GM12892 (cell line): ENCODE measurements around the gene UBE2L6.
"Not testable (repeated sequence)": the region's sequence is repeated elsewhere in the genome, so short reads cannot be mapped to it uniquely, and the experiment has no call there.

Experiments
- DNase-seq: peaks from one replicate; pipeline ENCODE4 v3.0.0; 2011; ENCODE audit not compliant: insufficient read length
- FAIRE-seq: peaks from 2 replicates; lab custom pipeline; 2011; peaks lifted over from hg19 to GRCh38; lab: Jason Lieb, UNC
- POLR2A ChIP-seq: IDR thresholded peaks from 2 replicates; pipeline ENCODE4 v1.6.1; 2011; ENCODE audit warnings: low read depth, low read length, control low read depth
- POLR2AphosphoS5 ChIP-seq: IDR thresholded peaks from 2 replicates; pipeline ENCODE4 v1.6.1; 2011; ENCODE audit warnings: low read depth, low read length, control low read depth
- TAF1 ChIP-seq: IDR thresholded peaks from 2 replicates; pipeline ENCODE4 v1.6.1; 2011; ENCODE audit warnings: low read depth, mild to moderate bottlenecking, control low read depth, low read length, borderline replicate concordance

Gene UBE2L6

GRCh38 chr11:57543593-57543992 is 23.9 kb downstream of the UBE2L6 start:
- FAIRE-seq (no peak), DNase-seq (no peak)
- TF ChIP-seq POLR2A, result no peak
- TF ChIP-seq TAF1, result no peak
- TF ChIP-seq POLR2AphosphoS5, result no peak

GRCh38 chr11:57542582-57542981 is 24.9 kb downstream of the UBE2L6 start:
- TF ChIP-seq POLR2AphosphoS5 (no peak), TAF1 (no peak), POLR2A (no peak)
- DNase-seq (no peak), FAIRE-seq (no peak)

GRCh38 chr11:57541169-57541568 is 26.3 kb downstream of the UBE2L6 start:
- no peak for TF ChIP-seq POLR2AphosphoS5
- no peak for TF ChIP-seq TAF1
- TF ChIP-seq POLR2A, result no peak
- FAIRE-seq, result peak; percentile 14
- DNase-seq, result no peak

GRCh38 chr11:57539342-57539741 is 28.1 kb downstream of the UBE2L6 start:
- FAIRE-seq, result no peak
- no peak for DNase-seq

GRCh38 chr11:57536947-57537619 is 30.4 kb downstream of the UBE2L6 start, which contains the start of gene SMTNL1:
Gene SMTNL1, plus strand, starts transcription at chr11:57537595. Its CDS starts 5,048 bp downstream, at chr11:57542643.
- TF ChIP-seq TAF1, result no peak
- TF ChIP-seq POLR2A, result no peak
- TF ChIP-seq POLR2AphosphoS5, result no peak
- no peak for FAIRE-seq
- no peak for DNase-seq

More at GRCh38 chr11:57539342-57539741, 28.1 kb downstream of the UBE2L6 start:
- no peak for TF ChIP-seq TAF1
- no peak for TF ChIP-seq POLR2A
- TF ChIP-seq POLR2AphosphoS5, result no peak

GRCh38 chr11:57534449-57534848 is 33.0 kb downstream of the UBE2L6 start:
- FAIRE-seq, DNase-seq: not testable (repeated sequence)

GRCh38 chr11:57530596-57531507 is 36.6 kb downstream of the UBE2L6 start, which contains the start of gene TIMM10:
Gene TIMM10, minus strand, starts transcription at chr11:57530754. Its CDS starts 565 bp downstream, at chr11:57530189.
- peak; percentile 98 for FAIRE-seq
- peak; percentile 81 for DNase-seq
- peak; percentile 87 for TF ChIP-seq POLR2A
- peak; percentile 52 for TF ChIP-seq TAF1
- peak; percentile 87 for TF ChIP-seq POLR2AphosphoS5

- DNase-seq (no peak), FAIRE-seq (no peak)
- no peak for TF ChIP-seq POLR2A
- no peak for TF ChIP-seq POLR2AphosphoS5
- no peak for TF ChIP-seq TAF1
Observed at GRCh38 chr11:57530215-57530595, 37.3 kb downstream of the UBE2L6 start.

- FAIRE-seq, result no peak
- no peak for DNase-seq
- TF ChIP-seq POLR2A, result no peak
- no peak for TF ChIP-seq TAF1
- TF ChIP-seq POLR2AphosphoS5, result no peak
Observed at GRCh38 chr11:57529012-57529411, 38.5 kb downstream of the UBE2L6 start.

- DNase-seq, result no peak
- FAIRE-seq, result peak; percentile 96
- no peak for TF ChIP-seq TAF1
- no peak; the same call in none of the 2 replicates for TF ChIP-seq POLR2AphosphoS5
- no peak for TF ChIP-seq POLR2A
Observed at GRCh38 chr11:57527056-57527631, 40.3 kb downstream of the UBE2L6 start.

- no peak for DNase-seq
- TF ChIP-seq TAF1, result no peak
- no peak for TF ChIP-seq POLR2AphosphoS5
- no peak for TF ChIP-seq POLR2A
- no peak for FAIRE-seq
Observed at GRCh38 chr11:57523419-57523818, 44.1 kb downstream of the UBE2L6 start.
